HEK293 (cell line): ENCODE measurements around the gene LCN6.

Experiments used
- CTCF ChIA-PET: fragments of 350-600 bp; formaldehyde crosslinking; extraction: SDS; loops from one replicate; lab custom pipeline; 2021; ENCODE audit warnings: antibody characterized with exemption; lab: Yijun Ruan, JAX
- POLR2A ChIA-PET: fragments of 300-600 bp; formaldehyde crosslinking; extraction: SDS; loops from one replicate; lab custom pipeline; 2020; ENCODE audit warnings: antibody characterized with exemption, inconsistent platforms; lab: Yijun Ruan, JAX
- H3K27ac ChIP-seq: fragments of 200-500 bp; sonication (Bioruptor generic); 2 replicates; pipeline ENCODE4 v1.5.1; 2014; ENCODE audit warnings: low read depth, low read length, control low read depth, inconsistent platforms; ENCODE audit errors: extremely low read depth
- H3K36me3 ChIP-seq, 2 experiments: fragments of 200-500 bp in 1 of 2; sonication (Bioruptor generic) in 1 of 2; 1 replicate in 1 of 2; 2 replicates in 1 of 2; pipeline ENCODE4 v1.5.1; 2014 to 2017; ENCODE audit warnings: inconsistent platforms in 2 of 2, low read length in 2 of 2; ENCODE audit not compliant: control insufficient read depth in 2 of 2, insufficient read depth in 1 of 2
- H3K4me1 ChIP-seq: fragments of 200-500 bp; sonication (Bioruptor generic); 2 replicates; pipeline ENCODE4 v1.5.1; 2014; ENCODE audit warnings: mild to moderate bottlenecking, low read length, inconsistent platforms; ENCODE audit not compliant: control insufficient read depth, insufficient read depth
- H3K4me3 ChIP-seq: 2 replicates; pipeline ENCODE4 v1.5.1; 2011; ENCODE audit warnings: low read depth, mild to moderate bottlenecking, control low read depth, low read length, moderate library complexity
- H3K9me3 ChIP-seq: fragments of 200-500 bp; sonication (Bioruptor generic); 2 replicates; pipeline ENCODE4 v1.5.1; 2014; ENCODE audit warnings: low read depth, low read length, inconsistent platforms; ENCODE audit not compliant: control insufficient read depth, insufficient read depth
- BCL11A ChIP-seq: fragments of 450-650 bp; formaldehyde crosslinking; IDR thresholded peaks from 2 replicates; pipeline ENCODE4 v1.5.1; 2016; ENCODE audit warnings: low read depth, missing biosample characterization, missing genetic modification characterization
- GLIS2 ChIP-seq: fragments of 450-650 bp; formaldehyde crosslinking; IDR thresholded peaks from 2 replicates; pipeline ENCODE4 v1.5.1; 2016; ENCODE audit warnings: missing biosample characterization, missing genetic modification characterization
- HIC1 ChIP-seq: fragments of 450-650 bp; formaldehyde crosslinking; IDR thresholded peaks from 2 replicates; pipeline ENCODE4 v1.5.1; 2016; ENCODE audit warnings: missing biosample characterization, missing genetic modification characterization
- KLF1 ChIP-seq: fragments of 450-650 bp; formaldehyde crosslinking; IDR thresholded peaks from 2 replicates; pipeline ENCODE4 v1.5.1; 2016; ENCODE audit warnings: missing biosample characterization, missing genetic modification characterization
- KLF9 ChIP-seq: fragments of 450-650 bp; formaldehyde crosslinking; IDR thresholded peaks from 2 replicates; pipeline ENCODE4 v1.5.1; 2016; ENCODE audit warnings: missing biosample characterization, missing genetic modification characterization, low read depth
- PRDM1 ChIP-seq: fragments of 450-650 bp; formaldehyde crosslinking; IDR thresholded peaks from 2 replicates; pipeline ENCODE4; 2016; ENCODE audit warnings: missing biosample characterization, missing genetic modification characterization
- PRDM10 ChIP-seq: fragments of 450-650 bp; formaldehyde crosslinking; IDR thresholded peaks from 2 replicates; pipeline ENCODE4 v1.5.1; 2016; ENCODE audit warnings: missing biosample characterization, missing genetic modification characterization
- SCRT1 ChIP-seq: fragments of 450-650 bp; formaldehyde crosslinking; IDR thresholded peaks from 2 replicates; pipeline ENCODE4 v1.5.1; 2016; ENCODE audit warnings: missing biosample characterization, missing genetic modification characterization, borderline replicate concordance
- SP2 ChIP-seq: fragments of 450-650 bp; formaldehyde crosslinking; IDR thresholded peaks from 2 replicates; pipeline ENCODE4 v1.5.1; 2016; ENCODE audit warnings: missing biosample characterization, missing genetic modification characterization
- ZBTB1 ChIP-seq: fragments of 450-650 bp; formaldehyde crosslinking; IDR thresholded peaks from 2 replicates; pipeline ENCODE4 v1.5.1; 2016; ENCODE audit warnings: missing biosample characterization, missing genetic modification characterization
- ZBTB20 ChIP-seq: fragments of 450-650 bp; formaldehyde crosslinking; IDR thresholded peaks from 2 replicates; pipeline ENCODE4 v1.5.1; 2016; ENCODE audit warnings: missing biosample characterization, missing genetic modification characterization
- ZBTB48 ChIP-seq: fragments of 450-650 bp; formaldehyde crosslinking; IDR thresholded peaks from 2 replicates; pipeline ENCODE4 v1.5.1; 2016; ENCODE audit warnings: missing biosample characterization, missing genetic modification characterization
- ZEB2 ChIP-seq: fragments of 450-650 bp; formaldehyde crosslinking; IDR thresholded peaks from 2 replicates; pipeline ENCODE4 v1.5.1; 2016; ENCODE audit warnings: missing biosample characterization, missing genetic modification characterization
- ZFHX2 ChIP-seq: fragments of 450-650 bp; formaldehyde crosslinking; conservative IDR thresholded peaks from 2 replicates; pipeline ENCODE4 v1.5.1; 2016; ENCODE audit warnings: missing biosample characterization, missing genetic modification characterization
- ZNF10 ChIP-seq: fragments of 450-650 bp; formaldehyde crosslinking; IDR thresholded peaks from 2 replicates; pipeline ENCODE4 v1.5.1; 2017; ENCODE audit warnings: missing biosample characterization, missing genetic modification characterization
- ZNF169 ChIP-seq: fragments of 450-650 bp; formaldehyde crosslinking; IDR thresholded peaks from 2 replicates; pipeline ENCODE4 v1.5.1; 2016; ENCODE audit warnings: missing biosample characterization, missing genetic modification characterization
- ZNF2 ChIP-seq: fragments of 450-650 bp; formaldehyde crosslinking; IDR thresholded peaks from 2 replicates; pipeline ENCODE4 v1.5.1; 2016; ENCODE audit warnings: missing biosample characterization, missing genetic modification characterization
- ZNF214 ChIP-seq: fragments of 450-650 bp; formaldehyde crosslinking; IDR thresholded peaks from 2 replicates; pipeline ENCODE4 v1.5.1; 2017; ENCODE audit warnings: missing biosample characterization, mild to moderate bottlenecking, missing genetic modification characterization, borderline replicate concordance
- ZNF223 ChIP-seq: fragments of 450-650 bp; formaldehyde crosslinking; IDR thresholded peaks from 2 replicates; pipeline ENCODE4 v1.5.1; 2016; ENCODE audit warnings: missing biosample characterization, missing genetic modification characterization
- ZNF23 ChIP-seq: fragments of 450-650 bp; formaldehyde crosslinking; IDR thresholded peaks from 2 replicates; pipeline ENCODE4 v1.5.1; 2016; ENCODE audit warnings: missing biosample characterization, missing genetic modification characterization, borderline replicate concordance
- ZNF26 ChIP-seq: fragments of 450-650 bp; formaldehyde crosslinking; IDR thresholded peaks from 2 replicates; pipeline ENCODE4 v1.5.1; 2016; ENCODE audit warnings: missing biosample characterization, missing genetic modification characterization
- ZNF266 ChIP-seq: fragments of 450-650 bp; formaldehyde crosslinking; IDR thresholded peaks from 2 replicates; pipeline ENCODE4 v1.5.1; 2016; ENCODE audit warnings: missing biosample characterization, missing genetic modification characterization, low read depth
- ZNF324 ChIP-seq: fragments of 450-650 bp; formaldehyde crosslinking; IDR thresholded peaks from 2 replicates; pipeline ENCODE4 v1.5.1; 2016; ENCODE audit warnings: missing biosample characterization, missing genetic modification characterization
- ZNF394 ChIP-seq: fragments of 450-650 bp; formaldehyde crosslinking; IDR thresholded peaks from 2 replicates; pipeline ENCODE4 v1.5.1; 2016; ENCODE audit warnings: missing biosample characterization, missing genetic modification characterization, mild to moderate bottlenecking, moderate library complexity, borderline replicate concordance
- ZNF510 ChIP-seq: fragments of 450-650 bp; formaldehyde crosslinking; IDR thresholded peaks from 2 replicates; pipeline ENCODE4 v1.5.1; 2018; ENCODE audit warnings: mild to moderate bottlenecking, missing genetic modification characterization, missing biosample characterization; ENCODE audit not compliant: insufficient replicate concordance
- ZNF600 ChIP-seq: fragments of 450-650 bp; formaldehyde crosslinking; IDR thresholded peaks from 2 replicates; pipeline ENCODE4 v1.5.1; 2016; ENCODE audit warnings: missing biosample characterization, missing genetic modification characterization
- ZNF692 ChIP-seq: fragments of 450-650 bp; formaldehyde crosslinking; IDR thresholded peaks from 2 replicates; pipeline ENCODE4 v1.5.1; 2016; ENCODE audit warnings: missing biosample characterization, missing genetic modification characterization
- ZNF776 ChIP-seq: fragments of 450-650 bp; formaldehyde crosslinking; IDR thresholded peaks from 2 replicates; pipeline ENCODE4 v1.5.0; 2017; ENCODE audit warnings: missing biosample characterization, missing genetic modification characterization, borderline replicate concordance
- ZXDB ChIP-seq: fragments of 450-650 bp; formaldehyde crosslinking; IDR thresholded peaks from 2 replicates; pipeline ENCODE4 v1.5.1; 2016; ENCODE audit warnings: missing biosample characterization, missing genetic modification characterization

The LCN6 gene

GRCh38 chr9:136721339-136722092 is 26.8 kb downstream of the LCN6 start:
- no peak overlapping the region for H3K4me3 ChIP-seq
- no peaks in the 10 kb centered on the region; the same call in 1 of the 2 replicates for H3K4me1 ChIP-seq
- POLR2A ChIA-PET, result interaction anchor here (1.8 to 3.8 kb wide), 2 partner anchors 8 to 35 kb away, joined by 4 to 25 read pairs; partner anchors contain the start of genes AGPAT2 and DIPK1B
- CTCF ChIA-PET, result interaction anchor here (1.6 kb wide), 1 partner anchor 37 kb away, joined by 4 read pairs; the partner anchor contains the start of gene LCN8
- H3K36me3 ChIP-seq, result peaks cover 0 to 70% of the 10 kb centered on the region in 2 experiments; a peak in 2 of 3 replicates
- H3K9me3 ChIP-seq, result no peaks in the 10 kb centered on the region
- peak overlapping the region; percentile 46 for H3K27ac ChIP-seq
- peak; percentile 68 for TF ChIP-seq ZXDB (tag by site-specific recombination)
- no peak for TF ChIP-seq ZNF223 (tag by site-specific recombination)
- no peak for TF ChIP-seq ZNF214 (tag by site-specific recombination)
- TF ChIP-seq ZNF2, result no peak
- TF ChIP-seq PRDM10 (tag by site-specific recombination), result peak; percentile 70
- TF ChIP-seq ZNF510 (tag by site-specific recombination), result no peak
- TF ChIP-seq ZBTB48 (tag by site-specific recombination), result 0 out of 2 replicates have a peak, but pooled peaks have one; percentile 18
- TF ChIP-seq ZBTB1, result no peak
- no peak for TF ChIP-seq ZNF26
- TF ChIP-seq KLF9 (tag by site-specific recombination), result peak; percentile 72
- no peak for TF ChIP-seq ZNF692
- no peak for TF ChIP-seq ZNF324
- TF ChIP-seq HIC1 (tag by site-specific recombination), result 0 out of 2 replicates have a peak, but pooled peaks have one; percentile 7
- TF ChIP-seq PRDM1, result no peak
- TF ChIP-seq ZEB2 (tag by site-specific recombination), result 0 out of 2 replicates have a peak, but pooled peaks have one; percentile 26
- TF ChIP-seq ZNF600 (tag by site-specific recombination), result peak; percentile 78
- TF ChIP-seq SP2 (tag by site-specific recombination), result peak; percentile 15; the same call in 1 of the 2 replicates
- no peak for TF ChIP-seq ZNF394 (tag by site-specific recombination)
- TF ChIP-seq KLF1 (tag by site-specific recombination), result peak; percentile 96
- TF ChIP-seq BCL11A (tag by site-specific recombination), result peak; percentile 66
- TF ChIP-seq ZNF776, result no peak
- TF ChIP-seq ZNF23 (tag by site-specific recombination), result no peak
- TF ChIP-seq ZNF169 (tag by site-specific recombination), result no peak
- no peak for TF ChIP-seq ZNF266
- peak; percentile 24; the same call in 1 of the 2 replicates for TF ChIP-seq ZNF10
- no peak for TF ChIP-seq SCRT1
- peak; percentile 51 for TF ChIP-seq GLIS2
- TF ChIP-seq ZBTB20 (tag by site-specific recombination), result peak; percentile 78; the same call in 1 of the 2 replicates
- TF ChIP-seq ZFHX2 (tag by site-specific recombination), result 0 out of 2 replicates have a peak, but pooled peaks have one; percentile 12
